ENCODE results near the gene GHRHR.

The GHRHR gene

GRCh38 chr7:30965372-30965771 is 1.6 kb downstream of the GHRHR start:
- DNase-seq (ENCODE audit: low read depth) = no peak

GRCh38 chr7:30965883-30966282 is 2.1 kb downstream of the GHRHR start:
- TF ChIP-seq, protein P1, sequence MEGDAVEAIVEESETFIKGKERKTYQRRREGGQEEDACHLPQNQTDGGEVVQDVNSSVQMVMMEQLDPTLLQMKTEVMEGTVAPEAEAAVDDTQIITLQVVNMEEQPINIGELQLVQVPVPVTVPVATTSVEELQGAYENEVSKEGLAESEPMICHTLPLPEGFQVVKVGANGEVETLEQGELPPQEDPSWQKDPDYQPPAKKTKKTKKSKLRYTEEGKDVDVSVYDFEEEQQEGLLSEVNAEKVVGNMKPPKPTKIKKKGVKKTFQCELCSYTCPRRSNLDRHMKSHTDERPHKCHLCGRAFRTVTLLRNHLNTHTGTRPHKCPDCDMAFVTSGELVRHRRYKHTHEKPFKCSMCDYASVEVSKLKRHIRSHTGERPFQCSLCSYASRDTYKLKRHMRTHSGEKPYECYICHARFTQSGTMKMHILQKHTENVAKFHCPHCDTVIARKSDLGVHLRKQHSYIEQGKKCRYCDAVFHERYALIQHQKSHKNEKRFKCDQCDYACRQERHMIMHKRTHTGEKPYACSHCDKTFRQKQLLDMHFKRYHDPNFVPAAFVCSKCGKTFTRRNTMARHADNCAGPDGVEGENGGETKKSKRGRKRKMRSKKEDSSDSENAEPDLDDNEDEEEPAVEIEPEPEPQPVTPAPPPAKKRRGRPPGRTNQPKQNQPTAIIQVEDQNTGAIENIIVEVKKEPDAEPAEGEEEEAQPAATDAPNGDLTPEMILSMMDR (conservative IDR thresholded peaks at IDR 0.05; ENCODE audit: low read length) = no peak
- no peak for DNase-seq (ENCODE audit: low read depth)
- H3K4me3 ChIP-seq (ENCODE audit: low read length) = no peak overlapping the region

More at GRCh38 chr7:30965372-30965771, 1.6 kb downstream of the GHRHR start:
- no peak overlapping the region for H3K4me3 ChIP-seq (ENCODE audit: low read length)
- TF ChIP-seq, protein P1 (conservative IDR thresholded peaks at IDR 0.05; ENCODE audit: low read length) = no peak

GRCh38 chr7:30968294-30968693 is 4.5 kb downstream of the GHRHR start:
- H3K4me3 ChIP-seq (ENCODE audit: low read length) = no peak overlapping the region
- DNase-seq (ENCODE audit: low read depth) = no peak
- TF ChIP-seq, protein P1 (conservative IDR thresholded peaks at IDR 0.05; ENCODE audit: low read length) = no peak

- TF ChIP-seq, protein P1 (conservative IDR thresholded peaks at IDR 0.05; ENCODE audit: low read length) = no peak
- no peak for DNase-seq (ENCODE audit: low read depth)
These were observed 5.2 kb downstream of the GHRHR start for GRCh38 chr7:30968747-30969603.

DNA sequence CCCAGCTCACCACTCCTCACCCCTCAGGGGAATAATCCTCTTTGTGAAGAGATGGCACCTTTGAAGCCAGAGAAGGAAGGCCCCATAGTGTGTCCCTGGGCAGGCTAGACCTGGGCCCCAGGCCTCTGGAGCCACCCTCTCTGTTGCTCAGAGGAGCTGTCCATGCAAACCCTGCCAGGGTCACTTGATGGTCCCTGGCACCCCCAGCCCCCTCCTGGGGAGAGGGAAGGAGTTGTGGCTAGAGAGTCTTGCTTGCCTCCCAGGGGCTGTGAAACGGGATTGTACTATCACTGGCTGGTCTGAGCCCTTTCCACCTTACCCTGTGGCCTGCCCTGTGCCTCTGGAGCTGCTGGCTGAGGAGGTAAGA is 5.8 kb downstream of the GHRHR start:
- TF ChIP-seq, protein P1 (conservative IDR thresholded peaks at IDR 0.05; ENCODE audit: low read length) = no peak
- no peak overlapping the region for H3K4me3 ChIP-seq (ENCODE audit: low read length)
- no peak for DNase-seq (ENCODE audit: low read depth)

More at GRCh38 chr7:30968747-30969603, 5.2 kb downstream of the GHRHR start:
- H3K4me3 ChIP-seq (ENCODE audit: low read length) = no peak overlapping the region

DNA sequence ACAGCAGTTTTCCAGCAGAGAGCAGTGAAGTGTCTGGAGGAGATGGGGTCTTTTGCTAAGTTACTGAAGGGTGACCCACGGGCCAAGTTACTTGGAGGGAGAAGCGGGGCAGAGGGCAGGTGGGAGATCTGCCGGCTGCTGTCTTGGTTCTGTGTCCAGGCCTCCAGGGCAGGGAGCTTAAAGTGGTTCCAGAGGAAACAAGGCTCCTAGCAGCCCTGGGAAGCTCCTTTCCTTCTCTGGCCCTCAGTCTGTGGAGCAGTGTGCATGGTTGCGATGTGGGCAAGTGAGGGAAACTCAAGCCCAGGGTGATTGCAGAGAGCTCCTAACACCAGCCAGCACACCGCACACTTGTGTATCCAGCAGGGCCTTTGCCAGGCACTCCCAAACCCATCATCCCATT is 6.3 kb downstream of the GHRHR start:
- no peak overlapping the region for H3K4me3 ChIP-seq (ENCODE audit: low read length)
- TF ChIP-seq, protein P1 (conservative IDR thresholded peaks at IDR 0.05; ENCODE audit: low read length) = no peak
- no peak for DNase-seq (ENCODE audit: low read depth)

DNA sequence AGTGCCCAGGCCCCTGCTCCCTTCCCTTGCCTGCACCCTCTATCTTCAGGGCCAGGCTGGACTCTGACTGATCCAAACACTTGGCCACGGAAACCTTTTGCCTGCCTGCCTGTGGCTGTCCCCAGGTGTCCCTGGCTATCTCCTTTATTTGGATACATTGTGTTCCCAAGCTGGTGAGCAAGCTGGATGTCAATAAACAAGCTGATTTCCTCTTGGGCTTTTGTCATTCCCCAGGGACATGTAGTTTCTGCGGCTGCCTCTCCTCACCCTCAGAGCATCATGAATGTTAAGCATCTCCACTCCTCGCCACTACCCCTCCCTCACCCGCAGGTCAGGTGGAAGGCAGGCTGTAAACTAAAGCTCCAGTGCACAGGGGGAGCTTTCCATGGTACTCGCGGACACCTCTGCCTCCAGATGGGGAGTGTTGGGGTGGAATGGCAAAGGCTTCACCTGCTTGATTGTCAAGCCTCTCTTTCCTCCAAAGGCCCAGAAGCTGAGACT is 6.9 kb downstream of the GHRHR start:
- TF ChIP-seq, protein P1 (conservative IDR thresholded peaks at IDR 0.05; ENCODE audit: low read length) = no peak

More for the DNA sequence above, 6.9 kb downstream of the GHRHR start:
- no peak for DNase-seq (ENCODE audit: low read depth)
- no peak overlapping the region for H3K4me3 ChIP-seq (ENCODE audit: low read length)

Data from AG10803 (cell line).